HepG2 (cell line): ENCODE measurements around the gene OR1S2. TPM values are rescaled to one million over a fixed set of nuclear protein-coding genes. Genes with fewer than 3 reads are reported as not detected.

Experiments used
- ATAC-seq: fragments of 200-7000 bp; cut with Tn5 transposase; 3 replicates; pipeline ENCODE4 v1.9.1; 2020; ENCODE audit warnings: mild to moderate bottlenecking, moderate library complexity
- BruUV-seq: library from RNA; stranded (reverse); fragments of 400-500 nt; replicated peaks from 2 replicates; lab custom pipeline; 2021; lab: Mats Ljungman, UMichigan
- CTCF ChIA-PET: fragments of 300-600 bp; formaldehyde crosslinking; extraction: SDS; loops from one replicate; lab custom pipeline; 2021; ENCODE audit warnings: low total read pairs, inconsistent platforms, low intra/inter-chr PET ratio; lab: Yijun Ruan, JAX
- POLR2A ChIA-PET: fragments of 350-600 bp; sonication (Branson Sonifier 250); formaldehyde crosslinking; loops from one replicate; lab custom pipeline; 2020; ENCODE audit warnings: antibody characterized with exemption, inconsistent platforms; lab: Yijun Ruan, JAX
- DNase-seq: peaks from one replicate; pipeline ENCODE4 v3.0.0-alpha.2; 2015; ENCODE audit warnings: low spot score
- FAIRE-seq: peaks from 3 replicates; lab custom pipeline; 2011; peaks lifted over from hg19 to GRCh38; lab: Jason Lieb, UNC
- H2AFZ ChIP-seq: one replicate; pipeline ENCODE4 v1.6.1; 2011; ENCODE audit warnings: low read length, inconsistent platforms
- H3K27ac ChIP-seq: fragments of 300-600 bp; 3 replicates; pipeline ENCODE4 v1.8.0; 2011; ENCODE audit warnings: mixed run types, mild to moderate bottlenecking, mixed read lengths, low read length, inconsistent platforms; ENCODE audit not compliant: insufficient read depth; ENCODE audit errors: extremely low read length
- H3K27me3 ChIP-seq, 2 experiments: fragments of 200-600 bp in 1 of 2; 2 replicates in 1 of 2; 3 replicates in 1 of 2; pipeline versions ENCODE4 v1.6.0 to v1.8.0; 2011; ENCODE audit warnings: low read length in 2 of 2, mild to moderate bottlenecking in 2 of 2, moderate library complexity in 2 of 2, inconsistent platforms in 1 of 2; ENCODE audit not compliant: insufficient read depth in 2 of 2, control insufficient read depth in 1 of 2
- H3K36me3 ChIP-seq, 2 experiments: fragments of 200-600 bp in 1 of 2; replicated peaks in 1 of 2; 2 replicates in 1 of 2; 3 replicates in 1 of 2; pipeline versions ENCODE4 v1.5.1 to v1.8.0; 2011; ENCODE audit warnings: low read length in 2 of 2, inconsistent platforms in 1 of 2; ENCODE audit not compliant: insufficient read depth in 2 of 2, control insufficient read depth in 1 of 2
- H3K4me1 ChIP-seq: 2 replicates; pipeline ENCODE4 v1.5.1; 2012; ENCODE audit warnings: low read length, inconsistent platforms; ENCODE audit not compliant: insufficient read depth
- H3K4me2 ChIP-seq: 2 replicates; pipeline ENCODE4 v1.6.0; 2011; ENCODE audit warnings: low read depth, low read length, inconsistent platforms
- H3K4me3 ChIP-seq, 3 experiments: fragments of 200-600 bp in 1 of 3; sonication (generic), shearing (Covaris generic) in 1 of 3; replicated peaks in 1 of 3; 2 replicates each; pipeline ENCODE4 v1.5.1; 2011 to 2016; ENCODE audit warnings: low read length in 3 of 3, inconsistent platforms in 2 of 3, low read depth in 2 of 3, mild to moderate bottlenecking in 2 of 3, control low read depth in 1 of 3, mixed read lengths in 1 of 3; ENCODE audit not compliant: insufficient read depth in 1 of 3
- H3K79me2 ChIP-seq: one replicate; pipeline ENCODE4 v1.6.1; 2011; ENCODE audit warnings: low read length, inconsistent platforms; ENCODE audit not compliant: insufficient read depth
- H3K9ac ChIP-seq: 2 replicates; pipeline ENCODE4 v1.6.0; 2011; ENCODE audit warnings: mild to moderate bottlenecking, low read depth, low read length, inconsistent platforms; ENCODE audit not compliant: insufficient read depth
- H3K9me3 ChIP-seq: 2 replicates; pipeline ENCODE4 v1.5.1; 2012; ENCODE audit warnings: mild to moderate bottlenecking, low read length
- H4K20me1 ChIP-seq: 2 replicates; pipeline ENCODE4 v1.6.0; 2011; ENCODE audit warnings: inconsistent platforms, mild to moderate bottlenecking, low read length, moderate library complexity; ENCODE audit not compliant: insufficient read depth
- ARID2 ChIP-seq: sonication (generic); formaldehyde crosslinking; IDR thresholded peaks from 2 replicates; pipeline ENCODE4 v1.8.1; 2022; ENCODE audit warnings: mild to moderate bottlenecking, missing genetic modification reagents, borderline replicate concordance
- CHCHD3 ChIP-seq: sonication (generic); formaldehyde crosslinking; IDR thresholded peaks from 2 replicates; pipeline ENCODE4 v1.8.0; 2022; ENCODE audit warnings: mild to moderate bottlenecking, missing genetic modification reagents, moderate library complexity
- KDM2A ChIP-seq: sonication (generic); formaldehyde crosslinking; IDR thresholded peaks from 2 replicates; pipeline ENCODE4 v1.4.0; 2020; ENCODE audit warnings: low read depth, missing genetic modification reagents, borderline replicate concordance
- SRSF4 ChIP-seq: fragments of 200-400 bp; formaldehyde crosslinking; IDR thresholded peaks from one replicate; pipeline ENCODE4 v1.6.1; 2018; ENCODE audit warnings: mild to moderate bottlenecking, low read depth, low read length, moderate library complexity; ENCODE audit not compliant: poor library complexity, severe bottlenecking
- TEAD2 ChIP-seq: sonication (generic); formaldehyde crosslinking; IDR thresholded peaks from 2 replicates; pipeline ENCODE4 v1.9.0; 2021; ENCODE audit warnings: missing genetic modification reagents
- ZNF136 ChIP-seq: sonication (generic); formaldehyde crosslinking; IDR thresholded peaks from 2 replicates; pipeline ENCODE4 v1.8.1; 2022; ENCODE audit warnings: low read depth, mild to moderate bottlenecking, moderate library complexity, missing genetic modification reagents
- ZNF274 ChIP-seq: sonication (generic); formaldehyde crosslinking; IDR thresholded peaks from 2 replicates; pipeline ENCODE4 v1.5.1; 2020; ENCODE audit warnings: mild to moderate bottlenecking, missing genetic modification reagents
- ZNF367 ChIP-seq: sonication (generic); formaldehyde crosslinking; IDR thresholded peaks from 2 replicates; pipeline ENCODE4 v1.4.0; 2020; ENCODE audit warnings: missing genetic modification reagents, borderline replicate concordance
- ZNF672 ChIP-seq: sonication (generic); formaldehyde crosslinking; IDR thresholded peaks from 2 replicates; pipeline ENCODE4 v1.8.1; 2022; ENCODE audit warnings: missing genetic modification reagents
- ZNF7 ChIP-seq: IDR thresholded peaks from 2 replicates; pipeline ENCODE4 v1.6.1; 2016; ENCODE audit warnings: missing biosample characterization, missing genetic modification reagents
- WGBS: methylation state at CpG from one replicate; pipeline ENCODE4 v1.1.6; 2017; ENCODE audit warnings: low lambda C conversion rate; 5-methylcytosine and 5-hydroxymethylcytosine counted together
- in situ Hi-C: cut with HindIII; loops from 2 replicates; pipeline ENCODE4 v1.10.0; 2017; ENCODE audit warnings: low pct_unique_long_range_greater_than_20kb; ENCODE audit not compliant: extremely low pct_ligation_motif_present
- intact Hi-C: fragments of 100-400 bp; cut with micrococcal nuclease; formaldehyde crosslinking; loops from one replicate; pipeline ENCODE4 v1.10.0; 2022; ENCODE audit not compliant: unreplicated experiment
- polyA plus RNA-seq, 8 experiments: library from polyadenylated mRNA; depleted of rRNA in 3 of 8; stranded (reverse) in 7 of 8; unstranded in 1 of 8; fragments of >200 nt; fragmentation: Illumina TruSeq in 4 of 8; extraction: Trizol in 4 of 8; gene quantifications; 2 replicates each; pipeline versions ENCODE4 v1.2.1 to v1.2.3, GENCODE V29; 2011 to 2016; ENCODE audit warnings: low read depth in 4 of 8, missing spikeins in 1 of 8, mixed read lengths in 1 of 8; ENCODE audit not compliant: insufficient read depth in 1 of 8
- total RNA-seq, 5 experiments: library from RNA; depleted of rRNA; stranded (reverse); fragments of >200 nt; fragmentation: Illumina TruSeq; extraction: Trizol; gene quantifications; 2 replicates each; pipeline ENCODE4 v1.2.3, GENCODE V29; 2016; ENCODE audit warnings: low read depth in 1 of 5

The OR1S2 gene
- total and polyA plus RNA-seq, 2 of the 13 experiments (the other 11 are each of a cell fraction or from before 2014, with no cell fraction given): not detected

GRCh38 chr11:58243954-58244353 is 40.0 kb upstream of the OR1S2 start:
- Histone ChIP-seq H3K4me2 (no peak overlapping the region), H3K36me3 (no peaks in the 10 kb centered on the region), H3K27ac (no peak overlapping the region), H3K9me3 (peaks cover 9% of the 10 kb centered on the region; the same call in 1 of the 2 replicates), H3K9ac (no peak overlapping the region), H3K79me2 (no peaks in the 10 kb centered on the region), H3K4me1 (no peaks in the 10 kb centered on the region), H4K20me1 (no peaks in the 10 kb centered on the region), H3K27me3 (no peaks in the 10 kb centered on the region), H2AFZ (no peak overlapping the region), H3K4me3 (no peak overlapping the region)
- TF ChIP-seq CHCHD3 (CRISPR knock-in tag): no peak
- TF ChIP-seq ZNF367 (CRISPR knock-in tag): no peak
- TF ChIP-seq ARID2 (CRISPR knock-in tag): no peak
- no peak for TF ChIP-seq TEAD2
- TF ChIP-seq ZNF7 (CRISPR knock-in tag): no peak
- no peak for TF ChIP-seq KDM2A (CRISPR knock-in tag)
- no peak for TF ChIP-seq ZNF136 (CRISPR knock-in tag)
- TF ChIP-seq ZNF672 (CRISPR knock-in tag): no peak
- no peak for TF ChIP-seq SRSF4
- no peak for TF ChIP-seq ZNF274
- in situ Hi-C loops (no loop called here), intact Hi-C loops (no loop called here)
- 87% methylated on average over 2 of the region's 2 CpGs for WGBS
- CTCF ChIA-PET: no interaction called here
- no peak for ATAC-seq
- FAIRE-seq: no peak
- no TSS peak for BruUV-seq
- POLR2A ChIA-PET: no interaction called here
- no peak for DNase-seq
